Measurements from ENCODE around the gene DAAM1.

Gene DAAM1

GRCh38 chr14:59344016-59344415, 155.5 kb downstream of the DAAM1 start:
- no peak for DNase-seq (ENCODE audit: low read depth)
- no peak for TF ChIP-seq CTCF (IDR thresholded peaks at IDR 0.05; ENCODE audit: low read depth, low read length, missing control alignments)
- no peak overlapping the region for H3K4me3 ChIP-seq (ENCODE audit: low read depth, low read length)

- H3K4me3 ChIP-seq (ENCODE audit: low read depth, low read length), result no peak overlapping the region
- no peak for TF ChIP-seq CTCF (IDR thresholded peaks at IDR 0.05; ENCODE audit: low read depth, low read length, missing control alignments)
- no peak for DNase-seq (ENCODE audit: low read depth)
Measured at GRCh38 chr14:59344691-59345455, 156.4 kb downstream of the DAAM1 start.

GRCh38 chr14:59346329-59346728, 157.9 kb downstream of the DAAM1 start:
- no peak overlapping the region for H3K4me3 ChIP-seq (ENCODE audit: low read depth, low read length)
- no peak for DNase-seq (ENCODE audit: low read depth)
- TF ChIP-seq CTCF (IDR thresholded peaks at IDR 0.05; ENCODE audit: low read depth, low read length, missing control alignments), result no peak

- H3K4me3 ChIP-seq (ENCODE audit: low read depth, low read length), result no peak overlapping the region
- no peak for DNase-seq (ENCODE audit: low read depth)
- no peak for TF ChIP-seq CTCF (IDR thresholded peaks at IDR 0.05; ENCODE audit: low read depth, low read length, missing control alignments)
Measured at GRCh38 chr14:59346796-59347510, 158.5 kb downstream of the DAAM1 start.

GRCh38 chr14:59347511-59347900, 159.0 kb downstream of the DAAM1 start:
- no peak for DNase-seq (ENCODE audit: low read depth)
- TF ChIP-seq CTCF (IDR thresholded peaks at IDR 0.05; ENCODE audit: low read depth, low read length, missing control alignments), result no peak
- H3K4me3 ChIP-seq (ENCODE audit: low read depth, low read length), result no peak overlapping the region

- no peak for DNase-seq (ENCODE audit: low read depth)
- no peak for TF ChIP-seq CTCF (IDR thresholded peaks at IDR 0.05; ENCODE audit: low read depth, low read length, missing control alignments)
- no peak overlapping the region for H3K4me3 ChIP-seq (ENCODE audit: low read depth, low read length)
Measured at GRCh38 chr14:59347915-59348314, 159.4 kb downstream of the DAAM1 start.
